Gastrocnemius medialis (tissue), 4 donors: ENCODE data around the gene EBNA1BP2.

Experiments
- CTCF ChIP-seq, 5 experiments: fragments of 450-650 bp in 3 of 5; fragments of 200-600 bp in 2 of 5; sonication (generic) in 2 of 5; IDR thresholded peaks in 4 of 5; conservative IDR thresholded peaks in 1 of 5; 1 replicate in 4 of 5; 2 replicates in 1 of 5; pipeline ENCODE4 v1.5.1; 2016 to 2019; ENCODE audit warnings: antibody characterized with exemption in 5 of 5, mild to moderate bottlenecking in 3 of 5, moderate library complexity in 3 of 5
- POLR2A ChIP-seq, 2 donors: fragments of 450-650 bp; IDR thresholded peaks; one replicate each; pipeline ENCODE4 v1.6.1; 2017; ENCODE audit warnings: antibody characterized with exemption in 2 of 2, mild to moderate bottlenecking in 2 of 2, moderate library complexity in 2 of 2

- TF ChIP-seq CTCF (IDR thresholded peaks at IDR 0.05 in 4 of 5, conservative IDR thresholded peaks at IDR 0.05 in 1 of 5): no peak
- peak in 1 of 2 donors; percentile 29 for TF ChIP-seq POLR2A (IDR thresholded peaks at IDR 0.05)
Observed at GRCh38 chr1:43171876-43172526, at the start of gene EBNA1BP2, which contains the start of gene CFAP57.
